HCT116 (cell line): ENCODE data around the gene C4A. TPM values are rescaled to one million over a fixed set of nuclear protein-coding genes. Genes with fewer than 3 reads are reported as not detected.
"Not testable (repeated sequence)": the region's sequence is repeated elsewhere in the genome, so short reads cannot be mapped to it uniquely, and the experiment has no call there.

Source experiments
- ATAC-seq: fragments of 200-7000 bp; cut with Tn5 transposase; 2 replicates; pipeline ENCODE4 v1.9.1; 2020; ENCODE audit warnings: mild to moderate bottlenecking, moderate library complexity
- BruUV-seq: library from RNA; stranded (reverse); fragments of 400-500 nt; replicated peaks from 2 replicates; lab custom pipeline; 2021; lab: Mats Ljungman, UMichigan
- CTCF ChIA-PET: fragments of 300-600 bp; sonication (Branson Sonifier 250); formaldehyde crosslinking; loops from one replicate; lab custom pipeline; 2021; ENCODE audit warnings: antibody characterized with exemption; lab: Charles Lee
- POLR2A ChIA-PET: fragments of 300-600, 350-600 bp; sonication (Branson Sonifier 250); formaldehyde crosslinking; loops from one replicate; lab custom pipeline; 2021; ENCODE audit warnings: antibody characterized with exemption; lab: Charles Lee
- RAD21 ChIA-PET, 2 experiments: fragments of 300-600 bp; sonication (Branson Sonifier 250); formaldehyde crosslinking; loops; one replicate each; lab custom pipeline; 2023; ENCODE audit warnings: low total read pairs in 2 of 2; ENCODE audit not compliant: uncharacterized antibody in 2 of 2, unreplicated experiment in 2 of 2, low non-redundant PET in 1 of 2; lab: Charles Lee
- DNase-seq: peaks from one replicate; pipeline ENCODE4 v3.0.0-alpha.2; 2010; ENCODE audit warnings: low read depth, low spot score
- H2AFZ ChIP-seq: fragments of 200-600 bp; shearing (Covaris generic), sonication (generic); 2 replicates; pipeline ENCODE4 v1.6.1; 2017; ENCODE audit warnings: low read depth, mixed run types, mixed read lengths, antibody characterized with exemption, low read length; ENCODE audit not compliant: poor library complexity, severe bottlenecking
- H3K27ac ChIP-seq: 2 replicates; pipeline ENCODE4 v1.5.1; 2012; ENCODE audit warnings: low read depth, low read length
- H3K27me3 ChIP-seq: fragments of 200-600 bp; sonication (generic); 2 replicates; pipeline ENCODE4 v1.6.1; 2016; ENCODE audit warnings: mixed run types, low read length, mixed read lengths; ENCODE audit not compliant: insufficient read depth
- H3K36me3 ChIP-seq, 2 experiments: fragments of 200-500 bp in 1 of 2; fragments of 200-600 bp in 1 of 2; sonication (Bioruptor generic) in 1 of 2; sonication (generic) in 1 of 2; 2 replicates each; pipeline versions ENCODE4 v1.5.1 to v1.6.1; 2014 to 2016; ENCODE audit warnings: low read length in 2 of 2, inconsistent platforms in 1 of 2, mixed read lengths in 1 of 2, mixed run types in 1 of 2; ENCODE audit not compliant: insufficient read depth in 2 of 2, control insufficient read depth in 1 of 2
- H3K4me1 ChIP-seq, 2 experiments: fragments of 200-600 bp in 1 of 2; sonication (generic) in 1 of 2; 2 replicates each; pipeline versions ENCODE4 v1.5.1 to v1.6.1; 2012 to 2017; ENCODE audit warnings: low read length in 2 of 2, inconsistent platforms in 1 of 2, mild to moderate bottlenecking in 1 of 2, mixed read lengths in 1 of 2, mixed run types in 1 of 2, moderate library complexity in 1 of 2; ENCODE audit not compliant: insufficient read depth in 2 of 2, control insufficient read depth in 1 of 2
- H3K4me2 ChIP-seq: fragments of 200-600 bp; sonication (generic); 2 replicates; pipeline ENCODE4 v1.6.1; 2017; ENCODE audit warnings: mixed run types, low read length, mixed read lengths
- H3K4me3 ChIP-seq, 2 experiments: fragments of 200-600 bp in 1 of 2; sonication (generic) in 1 of 2; replicated peaks in 1 of 2; 2 replicates each; pipeline ENCODE4 v1.5.1; 2011 to 2016; ENCODE audit warnings: low read length in 2 of 2, control low read depth in 1 of 2, low read depth in 1 of 2, mild to moderate bottlenecking in 1 of 2, mixed read lengths in 1 of 2, mixed run types in 1 of 2
- H3K79me2 ChIP-seq: fragments of 200-600 bp; sonication (generic); 2 replicates; pipeline ENCODE4 v1.6.1; 2017; ENCODE audit warnings: mild to moderate bottlenecking, mixed run types, low read length, moderate library complexity, mixed read lengths; ENCODE audit not compliant: insufficient read depth
- H3K9ac ChIP-seq: fragments of 200-600 bp; sonication (generic); 2 replicates; pipeline ENCODE4 v1.6.1; 2016; ENCODE audit warnings: low read length, mixed read lengths
- H3K9me2 ChIP-seq: fragments of 200-600 bp; sonication (generic), shearing (Covaris generic); 2 replicates; pipeline ENCODE4 v1.6.1; 2017; ENCODE audit warnings: mixed run types, mild to moderate bottlenecking, moderate library complexity; ENCODE audit not compliant: insufficient read depth
- H3K9me3 ChIP-seq, 2 experiments: fragments of 200-500 bp in 1 of 2; fragments of 200-600 bp in 1 of 2; sonication (Bioruptor generic) in 1 of 2; sonication (generic) in 1 of 2; 2 replicates each; pipeline ENCODE4 v1.6.1; 2014 to 2017; ENCODE audit warnings: low read length in 2 of 2, mixed read lengths in 2 of 2, inconsistent platforms in 1 of 2, low read depth in 1 of 2, mild to moderate bottlenecking in 1 of 2, mixed run types in 1 of 2, moderate library complexity in 1 of 2; ENCODE audit not compliant: control insufficient read depth in 1 of 2, insufficient read depth in 1 of 2
- H4K20me1 ChIP-seq: fragments of 200-600 bp; sonication (generic), shearing (Covaris generic); 2 replicates; pipeline ENCODE4 v1.6.1; 2017; ENCODE audit warnings: mixed run types, mild to moderate bottlenecking, moderate library complexity; ENCODE audit not compliant: insufficient read depth
- intact Hi-C: fragments of 100-400 bp; cut with micrococcal nuclease; formaldehyde crosslinking; loops from 2 replicates; pipeline ENCODE4 v1.10.0; 2022
- total RNA-seq: library from RNA; stranded (reverse); gene quantifications from one replicate; pipeline ENCODE4 v1.2.1, GENCODE V29; 2021; ENCODE audit not compliant: unreplicated experiment

Gene C4A
- total RNA-seq, 1 experiment from 2014 or later: 5.1 TPM

GRCh38 chr6:32038878-32039277 lies 57.0 kb downstream of the C4A start:
- intact Hi-C loops, H3K4me1 ChIP-seq, H3K27me3 ChIP-seq, BruUV-seq, H4K20me1 ChIP-seq, H2AFZ ChIP-seq, H3K27ac ChIP-seq, RAD21 ChIA-PET, H3K4me2 ChIP-seq, DNase-seq, H3K79me2 ChIP-seq, CTCF ChIA-PET, H3K9ac ChIP-seq, H3K4me3 ChIP-seq, ATAC-seq, H3K9me3 ChIP-seq, POLR2A ChIA-PET, H3K36me3 ChIP-seq, H3K9me2 ChIP-seq: not testable (repeated sequence)

DNA sequence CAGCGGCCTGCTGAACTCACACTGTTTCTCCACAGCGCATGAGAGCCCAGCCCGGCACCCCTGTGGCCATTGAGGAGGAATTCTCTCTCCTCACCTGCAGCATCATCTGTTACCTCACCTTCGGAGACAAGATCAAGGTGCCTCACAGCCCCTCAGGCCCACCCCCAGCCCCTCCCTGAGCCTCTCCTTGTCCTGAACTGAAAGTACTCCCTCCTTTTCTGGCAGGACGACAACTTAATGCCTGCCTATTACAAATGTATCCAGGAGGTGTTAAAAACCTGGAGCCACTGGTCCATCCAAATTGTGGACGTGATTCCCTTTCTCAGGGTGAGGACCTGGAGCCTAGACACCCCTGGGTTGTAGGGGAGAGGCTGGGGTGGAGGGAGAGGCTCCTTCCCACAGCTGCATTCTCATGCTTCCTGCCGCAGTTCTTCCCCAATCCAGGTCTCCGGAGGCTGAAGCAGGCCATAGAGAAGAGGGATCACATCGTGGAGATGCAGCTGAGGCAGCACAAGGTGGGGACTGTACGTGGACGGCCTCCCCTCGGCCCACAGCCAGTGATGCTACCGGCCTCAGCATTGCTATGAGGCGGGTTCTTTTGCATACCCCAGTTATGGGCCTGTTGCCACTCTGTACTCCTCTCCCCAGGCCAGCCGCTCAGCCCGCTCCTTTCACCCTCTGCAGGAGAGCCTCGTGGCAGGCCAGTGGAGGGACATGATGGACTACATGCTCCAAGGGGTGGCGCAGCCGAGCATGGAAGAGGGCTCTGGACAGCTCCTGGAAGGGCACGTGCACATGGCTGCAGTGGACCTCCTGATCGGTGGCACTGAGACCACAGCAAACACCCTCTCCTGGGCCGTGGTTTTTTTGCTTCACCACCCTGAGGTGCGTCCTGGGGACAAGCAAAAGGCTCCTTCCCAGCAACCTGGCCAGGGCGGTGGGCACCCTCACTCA lies 57.7 kb downstream of the C4A start:
- 0 out of 2 replicates have a peak, but pooled peaks have one; percentile 12 for ATAC-seq

GRCh38 chr6:32040299-32041049 lies 58.6 kb downstream of the C4A start:
- H3K9ac ChIP-seq, H4K20me1 ChIP-seq, H3K79me2 ChIP-seq, H3K4me2 ChIP-seq, H3K4me3 ChIP-seq, RAD21 ChIA-PET, intact Hi-C loops, DNase-seq, H3K4me1 ChIP-seq, H2AFZ ChIP-seq, H3K9me2 ChIP-seq, POLR2A ChIA-PET, H3K36me3 ChIP-seq, H3K9me3 ChIP-seq, CTCF ChIA-PET, H3K27ac ChIP-seq, H3K27me3 ChIP-seq, BruUV-seq: not testable (repeated sequence)
- 0 out of 2 replicates have a peak, but pooled peaks have one; percentile 5 for ATAC-seq

More for the DNA sequence above, 57.7 kb downstream of the C4A start:
- H3K27me3 ChIP-seq, POLR2A ChIA-PET, H3K9me3 ChIP-seq, CTCF ChIA-PET, H4K20me1 ChIP-seq, H3K4me3 ChIP-seq, H3K79me2 ChIP-seq, RAD21 ChIA-PET, BruUV-seq, H2AFZ ChIP-seq, intact Hi-C loops, H3K27ac ChIP-seq, H3K4me1 ChIP-seq, H3K36me3 ChIP-seq, H3K9ac ChIP-seq, H3K4me2 ChIP-seq, DNase-seq, H3K9me2 ChIP-seq: not testable (repeated sequence)

DNA sequence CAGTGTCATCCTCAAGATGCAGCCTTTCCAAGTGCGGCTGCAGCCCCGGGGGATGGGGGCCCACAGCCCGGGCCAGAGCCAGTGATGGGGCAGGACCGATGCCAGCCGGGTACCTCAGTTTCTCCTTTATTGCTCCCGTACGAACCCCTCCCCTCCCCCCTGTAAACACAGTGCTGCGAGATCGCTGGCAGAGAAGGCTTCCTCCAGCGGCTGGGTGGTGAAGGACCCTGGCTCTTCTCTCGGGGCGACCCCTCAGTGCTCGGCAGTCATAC lies 59.1 kb downstream of the C4A start:
- CTCF ChIA-PET, H3K9me2 ChIP-seq, ATAC-seq, H2AFZ ChIP-seq, H4K20me1 ChIP-seq, H3K27me3 ChIP-seq, H3K4me2 ChIP-seq, H3K36me3 ChIP-seq, POLR2A ChIA-PET, BruUV-seq, RAD21 ChIA-PET, H3K9ac ChIP-seq, DNase-seq, H3K4me1 ChIP-seq, H3K9me3 ChIP-seq, intact Hi-C loops, H3K27ac ChIP-seq, H3K4me3 ChIP-seq, H3K79me2 ChIP-seq: not testable (repeated sequence)
